Astrocyte of the cerebellum (primary cell): ENCODE measurements around the gene MYLK2.

ENCODE experiments used
- DNase-seq: peaks from one replicate; pipeline ENCODE4 v3.0.0-alpha.2; 2011; ENCODE audit warnings: low read depth
- H3K4me3 ChIP-seq: 2 replicates; pipeline ENCODE4 v1.5.1; 2011; ENCODE audit warnings: mild to moderate bottlenecking, low read depth, low read length, moderate library complexity
- in situ Hi-C: cut with HindIII; loops from 2 replicates; pipeline ENCODE4 v1.10.0; 2017; ENCODE audit warnings: low sequenced_read_pairs
- TF ChIP-seq, protein P1 (sequence below): IDR thresholded peaks from 2 replicates; pipeline ENCODE4 v1.5.1; 2012; ENCODE audit warnings: low read length, low read depth, moderate library complexity, mild to moderate bottlenecking; ENCODE audit errors: missing control alignments

MYLK2 gene

DNA sequence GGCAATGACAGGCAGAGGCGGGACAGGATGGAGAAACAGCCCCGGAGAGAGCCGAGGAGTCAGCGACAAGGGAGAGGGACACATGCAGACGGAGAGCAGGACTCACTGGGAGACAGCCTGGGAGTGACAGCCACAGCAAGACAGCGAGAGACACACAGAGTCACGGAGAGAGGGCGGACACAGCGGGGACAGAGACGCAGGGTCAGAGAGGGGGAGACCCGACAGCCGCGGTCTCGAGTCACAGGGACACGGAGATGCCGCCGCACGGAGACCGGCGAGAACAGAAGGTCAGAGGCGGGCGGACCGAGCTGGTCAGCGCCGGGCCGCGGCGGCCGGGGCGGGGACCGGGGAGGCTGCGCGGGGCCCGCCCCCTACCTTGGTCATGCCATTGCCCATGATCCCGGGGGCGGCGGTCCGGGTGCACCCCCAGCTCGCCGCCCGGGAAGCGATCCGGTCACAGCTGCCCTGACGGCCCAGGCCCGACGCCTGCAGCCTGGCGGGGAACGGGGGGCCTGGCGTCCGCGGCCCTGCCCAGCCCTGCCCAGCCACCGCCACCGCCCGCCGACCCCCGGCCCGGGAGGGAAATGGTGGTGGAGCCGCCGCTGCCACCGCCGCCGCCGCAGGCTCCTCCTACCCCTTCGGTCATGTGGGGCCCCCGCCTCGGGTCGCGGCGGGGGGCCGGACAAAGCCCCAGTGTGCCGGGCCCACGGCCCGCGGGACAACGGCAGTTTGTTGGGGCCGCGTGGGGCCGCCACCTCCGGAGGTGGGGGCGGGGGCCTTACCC lies 51.0 kb downstream of the MYLK2 start, which contains the start of the genes DUSP15 and TTLL9:
Gene DUSP15, minus strand, starts transcription at position 586 of the 784 bp plus-strand sequence. Its CDS starts 190 bp downstream, at position 396.
Gene TTLL9, plus strand, starts transcription at position 693 of the 784 bp plus-strand sequence. CDS start 493 bp downstream, outside the sequence.
- H3K4me3 ChIP-seq = peak within 1 kb of the TSS; percentile 47
- TF ChIP-seq, protein P1, sequence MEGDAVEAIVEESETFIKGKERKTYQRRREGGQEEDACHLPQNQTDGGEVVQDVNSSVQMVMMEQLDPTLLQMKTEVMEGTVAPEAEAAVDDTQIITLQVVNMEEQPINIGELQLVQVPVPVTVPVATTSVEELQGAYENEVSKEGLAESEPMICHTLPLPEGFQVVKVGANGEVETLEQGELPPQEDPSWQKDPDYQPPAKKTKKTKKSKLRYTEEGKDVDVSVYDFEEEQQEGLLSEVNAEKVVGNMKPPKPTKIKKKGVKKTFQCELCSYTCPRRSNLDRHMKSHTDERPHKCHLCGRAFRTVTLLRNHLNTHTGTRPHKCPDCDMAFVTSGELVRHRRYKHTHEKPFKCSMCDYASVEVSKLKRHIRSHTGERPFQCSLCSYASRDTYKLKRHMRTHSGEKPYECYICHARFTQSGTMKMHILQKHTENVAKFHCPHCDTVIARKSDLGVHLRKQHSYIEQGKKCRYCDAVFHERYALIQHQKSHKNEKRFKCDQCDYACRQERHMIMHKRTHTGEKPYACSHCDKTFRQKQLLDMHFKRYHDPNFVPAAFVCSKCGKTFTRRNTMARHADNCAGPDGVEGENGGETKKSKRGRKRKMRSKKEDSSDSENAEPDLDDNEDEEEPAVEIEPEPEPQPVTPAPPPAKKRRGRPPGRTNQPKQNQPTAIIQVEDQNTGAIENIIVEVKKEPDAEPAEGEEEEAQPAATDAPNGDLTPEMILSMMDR = no peak
- DNase-seq = no peak
- in situ Hi-C loops = no loop called here

DNA sequence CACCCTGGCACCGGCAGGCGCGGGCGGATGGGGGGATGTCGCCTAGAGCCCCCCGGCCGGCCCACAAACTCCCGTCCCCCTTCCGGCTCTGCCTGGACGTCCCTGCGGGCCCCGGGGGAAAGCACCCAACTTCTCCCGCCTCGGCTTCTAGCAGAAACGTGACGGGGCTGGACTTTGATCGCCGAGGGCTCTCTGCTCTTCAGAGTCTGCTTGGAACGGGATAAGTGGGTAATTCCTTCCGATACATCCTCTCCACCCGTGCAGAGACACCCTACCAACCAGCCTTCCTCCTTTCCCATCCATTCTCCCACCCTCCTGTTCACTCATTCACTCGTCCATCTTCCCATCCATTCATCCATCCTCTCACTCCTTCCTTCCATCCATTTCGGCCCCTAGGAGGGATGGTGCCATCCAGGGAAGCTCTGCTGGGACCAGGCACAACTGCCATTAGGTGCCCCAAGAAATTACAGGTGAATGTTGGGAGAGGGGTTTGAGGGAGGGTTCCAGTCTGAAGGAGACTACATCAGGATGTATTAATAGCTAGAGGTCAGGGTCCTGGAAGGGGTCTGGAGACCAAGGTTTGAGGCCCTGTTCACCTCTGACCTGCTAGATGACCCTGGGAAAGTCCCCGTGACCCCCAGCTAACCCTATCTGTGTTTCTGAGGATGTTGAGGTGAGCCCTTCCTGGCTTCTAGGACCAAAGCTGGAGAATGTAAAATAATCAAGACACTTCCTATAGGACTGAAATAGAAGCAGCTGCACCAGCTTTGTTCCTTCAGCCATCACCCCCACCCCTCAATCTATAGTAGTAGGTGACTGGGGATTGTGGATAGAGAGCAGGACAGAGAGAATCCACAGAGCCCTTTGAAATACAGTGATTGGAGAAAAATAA lies 51.8 kb downstream of the MYLK2 start:
- in situ Hi-C loops = no loop called here
- TF ChIP-seq, protein P1 = no peak
- H3K4me3 ChIP-seq = peak overlapping the region; percentile 47
- no peak for DNase-seq

DNA sequence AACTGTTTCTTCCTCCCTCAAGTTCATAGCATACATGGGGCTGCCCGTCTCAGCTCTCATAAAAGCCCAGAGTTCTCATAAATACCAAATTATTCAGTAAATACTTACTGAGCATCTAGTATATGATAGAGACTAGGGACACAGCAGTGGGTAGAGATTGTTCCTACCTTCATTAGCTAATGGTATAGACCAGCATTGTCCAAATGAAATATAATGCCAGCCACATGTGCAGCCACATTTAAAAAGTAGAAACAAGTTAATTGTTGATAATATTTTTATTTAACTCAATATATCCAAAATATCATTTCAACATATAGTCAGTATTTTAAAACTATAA lies 52.4 kb downstream of the MYLK2 start:
- in situ Hi-C loops = no loop called here
- H3K4me3 ChIP-seq = no peak overlapping the region
- no peak for DNase-seq
- TF ChIP-seq, protein P1 = no peak

DNA sequence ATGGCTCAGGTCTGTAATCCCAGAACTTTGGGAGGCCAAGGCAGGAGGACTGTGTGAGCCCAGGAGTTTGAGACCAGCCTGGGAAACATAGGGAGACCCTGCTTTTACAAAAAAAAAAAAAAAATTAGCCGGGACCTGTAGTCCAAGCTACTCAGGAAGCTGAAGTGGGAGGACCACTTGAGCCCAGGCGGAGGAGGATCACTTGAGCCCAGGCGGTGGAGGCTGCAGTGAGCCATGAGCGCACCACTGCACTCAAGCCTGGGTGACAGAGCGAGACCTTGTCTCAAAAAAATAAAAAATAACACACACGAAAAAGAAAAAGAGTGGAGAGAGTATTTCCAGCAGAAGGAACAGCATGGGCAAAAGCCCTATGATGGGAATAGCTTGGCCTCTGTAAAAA lies 53.2 kb downstream of the MYLK2 start:
- no peak overlapping the region for H3K4me3 ChIP-seq
- in situ Hi-C loops = no loop called here

DNA sequence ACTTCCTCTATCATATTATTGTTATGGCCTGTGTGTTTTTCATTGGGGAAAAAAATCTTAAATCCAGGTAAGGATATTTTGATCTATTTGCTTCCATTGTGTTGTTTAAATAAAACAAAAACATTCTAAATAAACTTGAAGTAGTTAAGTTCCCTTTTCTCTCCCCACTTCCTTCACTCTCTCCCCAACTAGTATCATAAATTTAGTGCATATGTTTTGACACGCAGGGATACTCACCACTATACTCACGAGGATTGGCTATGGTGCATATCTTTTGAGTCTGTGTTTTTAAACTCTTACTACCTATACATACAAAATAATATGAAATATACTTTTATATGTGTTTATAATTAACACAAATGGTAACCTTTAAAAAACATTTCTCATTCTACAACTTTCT lies 56.5 kb downstream of the MYLK2 start:
- DNase-seq = no peak
- H3K4me3 ChIP-seq = no peak overlapping the region
- in situ Hi-C loops = no loop called here
- TF ChIP-seq, protein P1 = no peak

More for the DNA sequence above, 53.2 kb downstream of the MYLK2 start:
- TF ChIP-seq, protein P1 = no peak
- DNase-seq = no peak

DNA sequence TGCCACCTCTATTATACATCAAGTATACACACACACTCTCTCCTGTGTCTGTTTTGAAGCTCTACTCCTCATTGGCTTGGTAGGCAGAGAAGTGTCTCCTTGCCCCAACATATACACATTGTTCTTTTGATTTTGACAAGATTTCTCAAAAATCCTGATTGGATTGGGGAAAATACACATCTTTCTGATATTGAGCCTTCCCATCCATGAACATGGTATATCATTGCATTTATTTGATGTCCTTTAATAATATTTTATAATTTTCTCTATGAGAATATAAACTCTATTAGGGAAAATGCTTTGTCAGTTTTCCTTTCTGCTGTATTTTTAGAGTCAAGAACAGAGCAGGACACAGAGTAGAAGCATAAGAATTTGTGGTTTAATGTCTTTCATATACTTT lies 58.5 kb downstream of the MYLK2 start:
- TF ChIP-seq, protein P1 = no peak
- in situ Hi-C loops = no loop called here
- H3K4me3 ChIP-seq = no peak overlapping the region
- no peak for DNase-seq
